Cardiac muscle cell (in vitro differentiated cells and primary cell): ENCODE measurements around the gene FNDC3B. TPM values are rescaled to one million over a fixed set of nuclear protein-coding genes. Genes with fewer than 3 reads are reported as not detected.

ENCODE experiments used
- DNase-seq, 2 donors: peaks; one replicate each; pipeline versions ENCODE4 v3.0.0 to v3.0.0-alpha.2; 2010 to 2017; ENCODE audit warnings: low read depth in 1 of 2, low spot score in 1 of 2
- H3K27ac ChIP-seq: fragments of 200-600 bp; sonication (generic); 2 replicates; pipeline ENCODE4 v1.5.1; 2016
- H3K27me3 ChIP-seq: fragments of 200-600 bp; sonication (generic); 2 replicates; pipeline ENCODE4 v1.6.0; 2016; ENCODE audit warnings: control low read depth
- H3K36me3 ChIP-seq: fragments of 200-600 bp; sonication (generic); 2 replicates; pipeline ENCODE4 v1.5.1; 2016; ENCODE audit warnings: control low read depth
- H3K4me1 ChIP-seq: fragments of 200-600 bp; sonication (generic); 2 replicates; pipeline ENCODE4 v1.8.1; 2017; ENCODE audit warnings: low read depth, mild to moderate bottlenecking, mixed run types
- H3K4me3 ChIP-seq: fragments of 200-600 bp; sonication (generic); 2 replicates; pipeline ENCODE4 v1.5.1; 2016; ENCODE audit warnings: mild to moderate bottlenecking
- H3K9me3 ChIP-seq: fragments of 200-600 bp; sonication (generic); 2 replicates; pipeline ENCODE4 v1.5.1; 2017; ENCODE audit warnings: low read depth, mild to moderate bottlenecking, control low read depth
- CTCF ChIP-seq: IDR thresholded peaks from 2 replicates; pipeline ENCODE4 v1.5.1; 2012; ENCODE audit warnings: low read depth, mild to moderate bottlenecking, low read length
- polyA plus RNA-seq: library from polyadenylated mRNA; unstranded; fragments of >200 nt; fragmentation: Nextera tagmentation; extraction: Ambion mirVana; gene quantifications from 2 replicates; pipeline ENCODE4 v1.2.1, GENCODE V29; 2016
- total RNA-seq: library from RNA; depleted of rRNA; stranded (reverse); fragments of >200 nt; gene quantifications from 2 replicates; pipeline ENCODE4 v1.2.3, GENCODE V29; 2016

The FNDC3B gene
- total and polyA plus RNA-seq, 2 experiments from 2014 or later = 55.2 to 62.3 TPM

- H3K27ac ChIP-seq = no peak overlapping the region
Measured at GRCh38 chr3:172197344-172197743, 158.0 kb downstream of the FNDC3B start.

GRCh38 chr3:172198428-172198827 is 159.1 kb downstream of the FNDC3B start:
- TF ChIP-seq CTCF = no peak
- no peak for DNase-seq
- H3K4me1 ChIP-seq = peaks cover 11% of the 10 kb centered on the region
- H3K27me3 ChIP-seq = no peaks in the 10 kb centered on the region
- no peak overlapping the region for H3K27ac ChIP-seq
- H3K4me3 ChIP-seq = no peak overlapping the region
- H3K9me3 ChIP-seq = no peaks in the 10 kb centered on the region
- H3K36me3 ChIP-seq = no peaks in the 10 kb centered on the region

More at GRCh38 chr3:172197344-172197743, 158.0 kb downstream of the FNDC3B start:
- H3K27me3 ChIP-seq = no peaks in the 10 kb centered on the region
- no peaks in the 10 kb centered on the region for H3K36me3 ChIP-seq
- no peak for DNase-seq
- peaks cover 11% of the 10 kb centered on the region for H3K4me1 ChIP-seq
- no peak for TF ChIP-seq CTCF
- no peaks in the 10 kb centered on the region for H3K9me3 ChIP-seq
- no peak overlapping the region for H3K4me3 ChIP-seq

GRCh38 chr3:172199850-172200369 is 160.5 kb downstream of the FNDC3B start:
- H3K9me3 ChIP-seq = no peaks in the 10 kb centered on the region
- H3K4me1 ChIP-seq = peaks cover 5% of the 10 kb centered on the region
- H3K36me3 ChIP-seq = no peaks in the 10 kb centered on the region
- no peaks in the 10 kb centered on the region for H3K27me3 ChIP-seq
- H3K27ac ChIP-seq = no peak overlapping the region
- no peak overlapping the region for H3K4me3 ChIP-seq
- no peak for DNase-seq
- no peak for TF ChIP-seq CTCF

- no peak overlapping the region for H3K4me3 ChIP-seq
- no peak overlapping the region for H3K27ac ChIP-seq
- no peak for TF ChIP-seq CTCF
- no peaks in the 10 kb centered on the region for H3K36me3 ChIP-seq
- no peaks in the 10 kb centered on the region for H3K9me3 ChIP-seq
- no peaks in the 10 kb centered on the region for H3K27me3 ChIP-seq
- DNase-seq = peak in 1 of 2 donors; percentile 93
- H3K4me1 ChIP-seq = no peaks in the 10 kb centered on the region
Measured at GRCh38 chr3:172201136-172201869, 161.9 kb downstream of the FNDC3B start.

GRCh38 chr3:172201870-172202236 is 162.5 kb downstream of the FNDC3B start:
- H3K27me3 ChIP-seq = no peaks in the 10 kb centered on the region
- no peak overlapping the region for H3K27ac ChIP-seq
- H3K9me3 ChIP-seq = no peaks in the 10 kb centered on the region
- H3K4me3 ChIP-seq = no peak overlapping the region
- no peaks in the 10 kb centered on the region for H3K4me1 ChIP-seq
- no peaks in the 10 kb centered on the region for H3K36me3 ChIP-seq
- DNase-seq = peak in 1 of 2 donors; percentile 93
- TF ChIP-seq CTCF = no peak
